H1 (cell line): ENCODE data around the gene TRIM31. TPM values are rescaled to one million over a fixed set of nuclear protein-coding genes. Genes with fewer than 3 reads are reported as not detected.

Experiments
- BRCA1 ChIP-seq: IDR thresholded peaks from 2 replicates; pipeline ENCODE4 v1.6.1; 2012; ENCODE audit warnings: low read depth, low read length, improper control_type of control experiment
- EP300 ChIP-seq, 2 experiments: IDR thresholded peaks; 1 replicate in 1 of 2; 2 replicates in 1 of 2; pipeline ENCODE4 v1.6.1; 2011 to 2012; ENCODE audit warnings: low read depth in 2 of 2, low read length in 2 of 2, mild to moderate bottlenecking in 2 of 2, borderline replicate concordance in 1 of 2, inconsistent platforms in 1 of 2, moderate library complexity in 1 of 2
- PHF8 ChIP-seq: fragments of 200-600 bp; sonication (generic); conservative IDR thresholded peaks from 2 replicates; pipeline ENCODE4 v1.7.1; 2012; ENCODE audit warnings: low read depth, mild to moderate bottlenecking, inconsistent platforms, low read length, moderate library complexity
- RNF2 ChIP-seq: fragments of 200-900, 300-1000 bp; sonication (generic); IDR thresholded peaks from 2 replicates; pipeline ENCODE4 v1.7.1; 2016; ENCODE audit warnings: borderline replicate concordance, low read depth, mild to moderate bottlenecking, antibody characterized with exemption, low read length; ENCODE audit not compliant: poor library complexity, severe bottlenecking; ENCODE audit errors: missing control alignments
- YY1 ChIP-seq: IDR thresholded peaks from 2 replicates; pipeline ENCODE4 v1.6.1; 2011; ENCODE audit warnings: low read depth, mild to moderate bottlenecking, low read length
- polyA plus RNA-seq, 7 experiments: library from polyadenylated mRNA; depleted of rRNA in 3 of 7; stranded (reverse) in 5 of 7; unstranded in 2 of 7; fragments of >200 nt in 5 of 7; fragments of 200-250 nt in 2 of 7; gene quantifications; 1 replicate in 5 of 7; 2 replicates in 1 of 7; 4 replicates in 1 of 7; pipeline versions ENCODE4 v1.2.1 to v1.2.3, GENCODE V29; 2011 to 2013; ENCODE audit warnings: missing spikeins in 2 of 7, mixed read lengths in 2 of 7
- total RNA-seq: library from RNA; stranded (reverse); fragmentation: NEBNext Ultra II Directional; extraction: Animal tissue kit (Norgen Biotek cat#: 25700); gene quantifications from 2 replicates; pipeline ENCODE4 v1.2.1, GENCODE V29; 2021

The TRIM31 gene
- total and polyA plus RNA-seq, 2 of the 8 experiments (the other 6 are each of a cell fraction or from before 2014, with no cell fraction given), result not detected

GRCh38 chr6:30136570-30137286, 23.8 kb upstream of the TRIM31 start (continued):
- TF ChIP-seq EP300 (IDR thresholded peaks at IDR 0.05; ENCODE audit: borderline replicate concordance in 1 of 2, low read depth in 2 of 2, low read length in 2 of 2), result no peak
- TF ChIP-seq BRCA1, result no peak
- no peak for TF ChIP-seq RNF2
- TF ChIP-seq PHF8, result no peak
- no peak for TF ChIP-seq YY1
